ENCODE results near the gene PTH2.

PTH2 gene

GRCh38 chr19:49465371-49465770, 42.1 kb upstream of the PTH2 start:
- TF ChIP-seq ZNF70 (CRISPR knock-in tag; IDR thresholded peaks at IDR 0.05) (no peak), ZC3H10 (CRISPR knock-in tag; IDR thresholded peaks at IDR 0.05) (no peak), BACH2 (CRISPR knock-in tag; IDR thresholded peaks at IDR 0.05; ENCODE audit: borderline replicate concordance) (no peak), CSDC2 (CRISPR knock-in tag; IDR thresholded peaks at IDR 0.05) (no peak)
- ATAC-seq, result no peak

GRCh38 chr19:49463960-49464740, 40.9 kb upstream of the PTH2 start:
- TF ChIP-seq ISL1 (CRISPR knock-in tag; IDR thresholded peaks at IDR 0.05) (no peak), PPARA (CRISPR knock-in tag; IDR thresholded peaks at IDR 0.05; ENCODE audit: borderline replicate concordance) (no peak), RARB (CRISPR knock-in tag; IDR thresholded peaks at IDR 0.05) (no peak), OSR1 (CRISPR knock-in tag; IDR thresholded peaks at IDR 0.05) (no peak), TOX (CRISPR knock-in tag; IDR thresholded peaks at IDR 0.05; ENCODE audit: borderline replicate concordance) (no peak), ZC3H10 (CRISPR knock-in tag; IDR thresholded peaks at IDR 0.05) (no peak), GLIS3 (CRISPR knock-in tag; IDR thresholded peaks at IDR 0.05) (no peak), BACH2 (CRISPR knock-in tag; IDR thresholded peaks at IDR 0.05; ENCODE audit: borderline replicate concordance) (no peak), ZNF565 (CRISPR knock-in tag; conservative IDR thresholded peaks at IDR 0.05; ENCODE audit: low read depth) (no peak), ESRRG (CRISPR knock-in tag; IDR thresholded peaks at IDR 0.05) (no peak), POU6F1 (CRISPR knock-in tag; IDR thresholded peaks at IDR 0.05; ENCODE audit: borderline replicate concordance, low read depth) (no peak), SNAI2 (CRISPR knock-in tag; IDR thresholded peaks at IDR 0.05) (no peak), ZNF8 (CRISPR knock-in tag; IDR thresholded peaks at IDR 0.05) (no peak), TCF4 (CRISPR knock-in tag; IDR thresholded peaks at IDR 0.05; ENCODE audit: borderline replicate concordance) (no peak)
- TF ChIP-seq, protein P1, sequence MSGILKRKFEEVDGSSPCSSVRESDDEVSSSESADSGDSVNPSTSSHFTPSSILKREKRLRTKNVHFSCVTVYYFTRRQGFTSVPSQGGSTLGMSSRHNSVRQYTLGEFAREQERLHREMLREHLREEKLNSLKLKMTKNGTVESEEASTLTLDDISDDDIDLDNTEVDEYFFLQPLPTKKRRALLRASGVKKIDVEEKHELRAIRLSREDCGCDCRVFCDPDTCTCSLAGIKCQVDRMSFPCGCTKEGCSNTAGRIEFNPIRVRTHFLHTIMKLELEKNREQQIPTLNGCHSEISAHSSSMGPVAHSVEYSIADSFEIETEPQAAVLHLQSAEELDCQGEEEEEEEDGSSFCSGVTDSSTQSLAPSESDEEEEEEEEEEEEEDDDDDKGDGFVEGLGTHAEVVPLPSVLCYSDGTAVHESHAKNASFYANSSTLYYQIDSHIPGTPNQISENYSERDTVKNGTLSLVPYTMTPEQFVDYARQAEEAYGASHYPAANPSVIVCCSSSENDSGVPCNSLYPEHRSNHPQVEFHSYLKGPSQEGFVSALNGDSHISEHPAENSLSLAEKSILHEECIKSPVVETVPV (CRISPR knock-in tag; IDR thresholded peaks at IDR 0.05), result no peak
- TF ChIP-seq, protein P2, sequence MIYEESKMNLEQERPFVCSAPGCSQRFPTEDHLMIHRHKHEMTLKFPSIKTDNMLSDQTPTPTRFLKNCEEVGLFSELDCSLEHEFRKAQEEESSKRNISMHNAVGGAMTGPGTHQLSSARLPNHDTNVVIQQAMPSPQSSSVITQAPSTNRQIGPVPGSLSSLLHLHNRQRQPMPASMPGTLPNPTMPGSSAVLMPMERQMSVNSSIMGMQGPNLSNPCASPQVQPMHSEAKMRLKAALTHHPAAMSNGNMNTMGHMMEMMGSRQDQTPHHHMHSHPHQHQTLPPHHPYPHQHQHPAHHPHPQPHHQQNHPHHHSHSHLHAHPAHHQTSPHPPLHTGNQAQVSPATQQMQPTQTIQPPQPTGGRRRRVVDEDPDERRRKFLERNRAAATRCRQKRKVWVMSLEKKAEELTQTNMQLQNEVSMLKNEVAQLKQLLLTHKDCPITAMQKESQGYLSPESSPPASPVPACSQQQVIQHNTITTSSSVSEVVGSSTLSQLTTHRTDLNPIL (CRISPR knock-in tag; IDR thresholded peaks at IDR 0.05; ENCODE audit: low read depth), result no peak
- TF ChIP-seq, protein P3, sequence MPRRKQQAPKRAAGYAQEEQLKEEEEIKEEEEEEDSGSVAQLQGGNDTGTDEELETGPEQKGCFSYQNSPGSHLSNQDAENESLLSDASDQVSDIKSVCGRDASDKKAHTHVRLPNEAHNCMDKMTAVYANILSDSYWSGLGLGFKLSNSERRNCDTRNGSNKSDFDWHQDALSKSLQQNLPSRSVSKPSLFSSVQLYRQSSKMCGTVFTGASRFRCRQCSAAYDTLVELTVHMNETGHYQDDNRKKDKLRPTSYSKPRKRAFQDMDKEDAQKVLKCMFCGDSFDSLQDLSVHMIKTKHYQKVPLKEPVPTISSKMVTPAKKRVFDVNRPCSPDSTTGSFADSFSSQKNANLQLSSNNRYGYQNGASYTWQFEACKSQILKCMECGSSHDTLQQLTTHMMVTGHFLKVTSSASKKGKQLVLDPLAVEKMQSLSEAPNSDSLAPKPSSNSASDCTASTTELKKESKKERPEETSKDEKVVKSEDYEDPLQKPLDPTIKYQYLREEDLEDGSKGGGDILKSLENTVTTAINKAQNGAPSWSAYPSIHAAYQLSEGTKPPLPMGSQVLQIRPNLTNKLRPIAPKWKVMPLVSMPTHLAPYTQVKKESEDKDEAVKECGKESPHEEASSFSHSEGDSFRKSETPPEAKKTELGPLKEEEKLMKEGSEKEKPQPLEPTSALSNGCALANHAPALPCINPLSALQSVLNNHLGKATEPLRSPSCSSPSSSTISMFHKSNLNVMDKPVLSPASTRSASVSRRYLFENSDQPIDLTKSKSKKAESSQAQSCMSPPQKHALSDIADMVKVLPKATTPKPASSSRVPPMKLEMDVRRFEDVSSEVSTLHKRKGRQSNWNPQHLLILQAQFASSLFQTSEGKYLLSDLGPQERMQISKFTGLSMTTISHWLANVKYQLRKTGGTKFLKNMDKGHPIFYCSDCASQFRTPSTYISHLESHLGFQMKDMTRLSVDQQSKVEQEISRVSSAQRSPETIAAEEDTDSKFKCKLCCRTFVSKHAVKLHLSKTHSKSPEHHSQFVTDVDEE (CRISPR knock-in tag; IDR thresholded peaks at IDR 0.05), result no peak
- TF ChIP-seq, protein P4, sequence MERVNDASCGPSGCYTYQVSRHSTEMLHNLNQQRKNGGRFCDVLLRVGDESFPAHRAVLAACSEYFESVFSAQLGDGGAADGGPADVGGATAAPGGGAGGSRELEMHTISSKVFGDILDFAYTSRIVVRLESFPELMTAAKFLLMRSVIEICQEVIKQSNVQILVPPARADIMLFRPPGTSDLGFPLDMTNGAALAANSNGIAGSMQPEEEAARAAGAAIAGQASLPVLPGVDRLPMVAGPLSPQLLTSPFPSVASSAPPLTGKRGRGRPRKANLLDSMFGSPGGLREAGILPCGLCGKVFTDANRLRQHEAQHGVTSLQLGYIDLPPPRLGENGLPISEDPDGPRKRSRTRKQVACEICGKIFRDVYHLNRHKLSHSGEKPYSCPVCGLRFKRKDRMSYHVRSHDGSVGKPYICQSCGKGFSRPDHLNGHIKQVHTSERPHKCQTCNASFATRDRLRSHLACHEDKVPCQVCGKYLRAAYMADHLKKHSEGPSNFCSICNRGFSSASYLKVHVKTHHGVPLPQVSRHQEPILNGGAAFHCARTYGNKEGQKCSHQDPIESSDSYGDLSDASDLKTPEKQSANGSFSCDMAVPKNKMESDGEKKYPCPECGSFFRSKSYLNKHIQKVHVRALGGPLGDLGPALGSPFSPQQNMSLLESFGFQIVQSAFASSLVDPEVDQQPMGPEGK (CRISPR knock-in tag; IDR thresholded peaks at IDR 0.05; ENCODE audit: borderline replicate concordance), result no peak
- ATAC-seq, result no peak

DNA sequence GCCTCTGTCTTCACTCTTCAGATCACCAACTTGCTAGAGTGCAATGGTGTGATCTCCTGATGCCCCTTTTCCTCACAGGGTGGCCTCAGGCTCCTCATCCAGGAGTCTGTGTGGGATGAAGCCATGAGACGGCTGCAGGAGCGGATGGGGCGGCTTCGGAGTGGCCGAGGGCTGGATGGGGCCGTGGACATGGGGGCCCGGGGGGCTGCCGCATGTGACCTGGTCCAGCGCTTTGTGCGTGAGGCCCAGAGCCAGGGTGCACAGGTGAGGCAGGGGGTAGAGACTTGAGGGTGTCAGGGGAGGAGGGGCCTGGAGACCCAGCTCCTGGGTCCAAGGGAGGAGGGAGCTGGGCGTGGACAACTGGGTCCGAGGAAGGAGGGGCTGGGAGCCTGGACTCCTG, 39.3 kb upstream of the PTH2 start:
- no peak for TF ChIP-seq SNAI2 (CRISPR knock-in tag; IDR thresholded peaks at IDR 0.05)
- TF ChIP-seq ESRRG (CRISPR knock-in tag; IDR thresholded peaks at IDR 0.05), result no peak
- TF ChIP-seq ISL1 (CRISPR knock-in tag; IDR thresholded peaks at IDR 0.05), result no peak
- TF ChIP-seq, protein P1 (CRISPR knock-in tag; IDR thresholded peaks at IDR 0.05), result no peak
- TF ChIP-seq ZC3H10 (CRISPR knock-in tag; IDR thresholded peaks at IDR 0.05), result no peak
- TF ChIP-seq ZFP30 (CRISPR knock-in tag; IDR thresholded peaks at IDR 0.05), result no peak
- TF ChIP-seq GLIS3 (CRISPR knock-in tag; IDR thresholded peaks at IDR 0.05), result no peak
- TF ChIP-seq TCF4 (CRISPR knock-in tag; IDR thresholded peaks at IDR 0.05; ENCODE audit: borderline replicate concordance), result no peak
- no peak for TF ChIP-seq ZNF565 (CRISPR knock-in tag; conservative IDR thresholded peaks at IDR 0.05; ENCODE audit: low read depth)
- no peak for TF ChIP-seq CSDC2 (CRISPR knock-in tag; IDR thresholded peaks at IDR 0.05)
- no peak for TF ChIP-seq PPARA (CRISPR knock-in tag; IDR thresholded peaks at IDR 0.05; ENCODE audit: borderline replicate concordance)
- TF ChIP-seq, protein P2 (CRISPR knock-in tag; IDR thresholded peaks at IDR 0.05; ENCODE audit: low read depth), result no peak

More for the DNA sequence above, 39.3 kb upstream of the PTH2 start:
- no peak for ATAC-seq
